HEK293 (cell line): ENCODE results near the gene IL4R.

Experiments used
- MEIS1 ChIP-seq: sonication (generic); formaldehyde crosslinking; IDR thresholded peaks from 2 replicates; pipeline ENCODE4 v1.8.1; 2022; ENCODE audit warnings: missing genetic modification reagents, mild to moderate bottlenecking, borderline replicate concordance
- YY1 ChIP-seq: fragments of 450-650 bp; formaldehyde crosslinking; IDR thresholded peaks from 2 replicates; pipeline ENCODE4 v1.5.1; 2018; ENCODE audit warnings: missing biosample characterization, missing genetic modification characterization
- ZFP3 ChIP-seq: fragments of 450-650 bp; formaldehyde crosslinking; IDR thresholded peaks from 2 replicates; pipeline ENCODE4 v1.5.1; 2016; ENCODE audit warnings: low read depth, missing biosample characterization, missing genetic modification characterization
- ZNF112 ChIP-seq: fragments of 450-650 bp; formaldehyde crosslinking; IDR thresholded peaks from 2 replicates; pipeline ENCODE4 v1.5.0; 2017; ENCODE audit warnings: missing biosample characterization, missing genetic modification characterization
- ZNF174 ChIP-seq: fragments of 450-650 bp; formaldehyde crosslinking; IDR thresholded peaks from 2 replicates; pipeline ENCODE4 v1.5.0; 2017; ENCODE audit warnings: missing biosample characterization, mild to moderate bottlenecking, missing genetic modification characterization
- ZNF610 ChIP-seq: fragments of 450-650 bp; formaldehyde crosslinking; IDR thresholded peaks from 2 replicates; pipeline ENCODE4 v1.5.1; 2016; ENCODE audit warnings: missing biosample characterization, missing genetic modification characterization, borderline replicate concordance
- ZNF624 ChIP-seq: fragments of 450-650 bp; formaldehyde crosslinking; IDR thresholded peaks from 2 replicates; pipeline ENCODE4 v1.5.1; 2017; ENCODE audit warnings: missing biosample characterization, missing genetic modification characterization
- TF ChIP-seq, protein P1 (sequence below): fragments of 450-650 bp; formaldehyde crosslinking; IDR thresholded peaks from 2 replicates; pipeline ENCODE4 v1.5.1; 2016; ENCODE audit warnings: missing biosample characterization, missing genetic modification characterization

- TF ChIP-seq YY1 (tag by site-specific recombination) (no peak), ZNF112 (tag by site-specific recombination) (no peak), MEIS1 (CRISPR knock-in tag) (no peak), ZNF624 (tag by site-specific recombination) (no peak), ZFP3 (tag by site-specific recombination) (no peak), ZNF174 (tag by site-specific recombination) (no peak), ZNF610 (tag by site-specific recombination) (no peak)
- TF ChIP-seq, protein P1, sequence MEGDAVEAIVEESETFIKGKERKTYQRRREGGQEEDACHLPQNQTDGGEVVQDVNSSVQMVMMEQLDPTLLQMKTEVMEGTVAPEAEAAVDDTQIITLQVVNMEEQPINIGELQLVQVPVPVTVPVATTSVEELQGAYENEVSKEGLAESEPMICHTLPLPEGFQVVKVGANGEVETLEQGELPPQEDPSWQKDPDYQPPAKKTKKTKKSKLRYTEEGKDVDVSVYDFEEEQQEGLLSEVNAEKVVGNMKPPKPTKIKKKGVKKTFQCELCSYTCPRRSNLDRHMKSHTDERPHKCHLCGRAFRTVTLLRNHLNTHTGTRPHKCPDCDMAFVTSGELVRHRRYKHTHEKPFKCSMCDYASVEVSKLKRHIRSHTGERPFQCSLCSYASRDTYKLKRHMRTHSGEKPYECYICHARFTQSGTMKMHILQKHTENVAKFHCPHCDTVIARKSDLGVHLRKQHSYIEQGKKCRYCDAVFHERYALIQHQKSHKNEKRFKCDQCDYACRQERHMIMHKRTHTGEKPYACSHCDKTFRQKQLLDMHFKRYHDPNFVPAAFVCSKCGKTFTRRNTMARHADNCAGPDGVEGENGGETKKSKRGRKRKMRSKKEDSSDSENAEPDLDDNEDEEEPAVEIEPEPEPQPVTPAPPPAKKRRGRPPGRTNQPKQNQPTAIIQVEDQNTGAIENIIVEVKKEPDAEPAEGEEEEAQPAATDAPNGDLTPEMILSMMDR, result no peak
Observed at GRCh38 chr16:27269300-27270150, 44.2 kb upstream of the IL4R start.
